GM19328 (cell line): ENCODE results near the gene MBNL2.

Source experiments
- ATAC-seq: cut with Tn5 transposase; IDR thresholded peaks from one replicate; pipeline ENCODE4 v1.9.1; 2021; ENCODE audit warnings: mild to moderate bottlenecking, moderate library complexity; ENCODE audit not compliant: unreplicated experiment

The MBNL2 gene

GRCh38 chr13:97401421-97401820 lies 179.3 kb downstream of the MBNL2 start:
- ATAC-seq: no peak

DNA sequence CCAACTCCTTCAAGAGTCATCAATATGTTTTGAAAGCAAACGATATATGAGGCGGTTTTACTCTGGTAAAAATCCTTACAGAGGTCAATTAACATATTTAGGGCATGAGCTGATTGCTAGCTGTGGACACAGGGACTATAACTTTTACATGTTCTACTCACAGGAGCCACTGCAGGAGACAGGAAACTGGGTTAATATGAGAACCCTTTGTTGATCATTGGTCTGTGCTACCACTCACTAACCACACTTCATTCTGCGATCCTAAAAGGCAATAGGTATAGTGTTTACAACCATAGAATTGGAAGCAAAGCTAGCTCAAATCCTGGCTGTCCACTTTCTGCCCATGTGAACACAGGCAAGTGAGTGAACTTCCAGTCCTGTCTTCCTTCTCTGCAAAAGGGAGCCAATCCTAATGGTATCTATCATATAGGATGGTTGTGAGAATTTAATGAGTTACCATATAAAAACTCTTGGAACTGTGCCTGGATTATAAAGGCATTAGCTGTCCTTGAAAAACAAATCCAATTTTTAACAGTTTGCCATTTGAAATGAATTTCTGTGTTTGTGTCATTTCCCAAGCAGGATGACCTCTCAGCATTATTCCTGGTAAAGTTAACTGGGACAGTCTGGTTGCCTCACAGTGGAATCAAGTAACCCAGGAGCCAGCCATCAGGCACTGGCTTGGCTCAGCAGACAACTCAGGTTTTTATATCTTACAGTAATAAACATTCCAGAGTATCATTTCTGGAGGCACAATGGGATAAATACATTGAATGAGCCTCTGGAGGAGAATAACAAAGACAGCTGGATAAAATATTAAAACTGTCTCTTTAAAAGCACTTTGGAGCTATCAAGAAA lies 182.0 kb downstream of the MBNL2 start:
- ATAC-seq: no peak

- no peak for ATAC-seq
These were observed 185.4 kb downstream of the MBNL2 start for GRCh38 chr13:97407540-97407939.

GRCh38 chr13:97408938-97409337 lies 186.8 kb downstream of the MBNL2 start:
- ATAC-seq: no peak

DNA sequence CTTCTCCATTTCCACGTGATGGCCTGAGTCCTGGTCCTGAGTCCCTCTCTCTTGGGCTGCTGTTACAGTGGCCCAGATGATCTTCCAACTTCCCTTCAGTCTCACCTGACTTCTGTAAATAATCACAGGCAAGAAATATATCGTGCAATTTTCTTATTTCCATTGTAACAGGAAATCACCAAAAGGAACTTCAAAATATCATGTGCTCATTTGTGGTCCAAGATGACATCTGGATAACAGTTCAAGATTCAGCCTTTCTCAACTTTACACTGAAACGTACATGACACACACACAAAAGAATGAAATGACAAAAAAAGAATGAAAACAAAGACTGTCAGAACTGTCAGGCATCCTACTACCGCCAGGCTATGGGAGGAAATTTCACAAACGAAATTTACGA lies 189.9 kb downstream of the MBNL2 start:
- ATAC-seq: no peak

DNA sequence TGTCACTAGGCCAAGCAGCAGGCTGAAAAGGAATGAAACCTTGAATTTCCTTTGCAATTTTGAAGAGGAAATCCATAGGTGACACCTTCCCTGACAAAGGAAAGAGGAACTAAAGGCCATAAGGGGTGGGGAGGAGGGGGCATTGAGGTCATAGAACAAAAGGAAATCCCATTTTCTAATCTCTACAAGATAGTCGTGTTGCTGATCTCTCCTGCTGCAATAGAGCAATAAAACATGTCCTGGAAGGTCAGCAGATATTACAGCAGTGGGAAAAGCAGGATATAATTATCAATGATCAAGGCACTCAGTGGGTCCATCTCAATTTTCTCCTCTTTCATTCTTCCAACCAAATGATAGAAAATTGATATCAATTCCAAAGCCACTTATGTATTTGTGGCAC lies 191.6 kb downstream of the MBNL2 start:
- no peak for ATAC-seq

GRCh38 chr13:97414392-97414791 lies 192.3 kb downstream of the MBNL2 start:
- ATAC-seq: no peak

DNA sequence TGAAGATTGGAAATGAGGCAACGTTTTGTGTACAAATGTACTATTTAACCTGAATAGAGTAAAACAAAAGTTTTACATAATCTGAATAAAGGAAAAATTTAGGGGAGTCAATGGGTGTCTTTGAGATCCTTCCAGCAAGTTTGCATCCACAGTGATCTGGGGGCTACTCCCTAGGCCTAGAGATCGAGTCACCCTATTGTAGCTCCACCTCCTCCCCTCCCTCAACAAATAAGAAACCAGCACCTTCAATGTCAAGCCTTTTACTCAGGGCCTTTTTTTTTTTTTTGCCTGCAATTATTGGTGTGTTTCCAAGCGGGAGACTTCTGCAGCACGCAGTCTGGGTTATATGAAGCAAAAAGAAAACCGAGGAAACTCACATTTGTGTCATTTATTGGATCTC lies 195.6 kb downstream of the MBNL2 start:
- no peak for ATAC-seq

GRCh38 chr13:97422118-97423054 lies 200.3 kb downstream of the MBNL2 start:
- ATAC-seq: no peak

DNA sequence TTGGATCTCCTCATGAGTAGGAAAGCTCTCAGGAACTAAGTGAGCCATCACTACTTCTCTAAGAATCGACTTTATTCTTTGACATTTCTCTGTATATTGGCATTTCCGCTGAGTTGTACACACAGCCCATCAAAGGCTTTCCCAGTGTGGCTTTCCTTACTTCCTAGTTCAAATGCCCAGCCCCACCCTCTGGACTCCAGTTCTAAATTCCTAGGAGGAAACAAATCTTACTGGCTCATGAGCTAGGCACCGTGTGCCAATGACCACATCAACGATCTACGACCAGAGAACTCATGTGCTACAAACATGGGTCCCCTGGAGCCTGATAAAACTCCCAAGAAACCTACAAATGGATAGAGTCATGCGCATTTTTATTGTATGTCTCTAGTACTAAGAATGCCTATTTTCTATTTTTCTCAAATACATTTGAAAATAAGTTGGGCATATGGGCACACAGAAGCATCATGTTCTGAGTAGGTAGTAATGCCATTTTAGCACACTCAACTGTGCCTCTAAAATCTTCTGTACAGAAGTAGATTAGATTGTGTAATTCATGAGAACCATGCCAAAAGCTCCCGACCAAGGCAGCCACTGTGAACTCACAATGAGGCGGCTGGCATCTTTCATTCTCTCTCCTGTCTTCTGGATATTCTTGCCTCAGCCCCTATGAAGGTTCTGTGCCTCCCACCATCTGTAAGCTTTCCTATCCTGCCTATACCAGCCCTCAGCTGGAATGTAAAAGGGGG lies 201.3 kb downstream of the MBNL2 start:
- no peak for ATAC-seq

DNA sequence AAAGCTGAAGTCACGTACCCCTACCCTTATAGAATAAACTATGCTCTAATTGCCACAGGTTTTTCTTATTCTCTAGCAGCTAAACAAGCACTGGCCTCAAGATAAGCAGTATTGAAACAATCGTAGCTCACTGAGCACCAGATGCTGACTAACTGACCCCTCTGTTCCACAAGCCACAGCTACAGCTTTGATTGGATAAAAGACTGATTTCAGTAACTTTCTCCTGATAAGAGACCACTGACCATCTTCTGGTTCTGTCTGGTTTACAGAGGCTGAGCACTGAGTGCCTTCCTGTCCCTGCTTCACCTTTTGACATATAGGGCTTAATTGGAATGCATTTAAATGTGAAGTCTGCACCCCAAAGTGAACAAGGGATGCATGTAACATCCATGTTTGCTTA lies 203.5 kb downstream of the MBNL2 start:
- ATAC-seq: no peak

- ATAC-seq: no peak
These were observed 204.6 kb downstream of the MBNL2 start for GRCh38 chr13:97426695-97427094.

DNA sequence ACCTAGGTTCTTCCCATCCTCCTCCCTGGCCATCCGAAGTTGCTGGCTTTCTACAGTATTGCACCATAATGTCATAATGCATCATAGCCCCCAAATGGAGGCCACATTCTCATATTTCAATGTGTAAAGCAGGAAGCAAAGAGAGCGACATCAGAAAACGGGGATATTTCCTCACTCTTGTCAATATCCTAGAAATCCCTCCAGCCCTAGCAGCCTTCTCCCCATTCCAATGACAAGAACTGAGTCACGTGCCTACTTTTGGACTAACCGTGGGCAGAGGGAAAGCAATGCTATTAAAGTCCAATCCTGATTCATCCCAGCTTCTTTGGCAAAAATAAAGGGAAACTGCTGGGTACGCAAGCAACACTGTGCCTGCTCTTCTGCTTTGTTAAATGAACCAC lies 207.5 kb downstream of the MBNL2 start:
- no peak for ATAC-seq

- ATAC-seq: no peak
These were observed 208.2 kb downstream of the MBNL2 start for GRCh38 chr13:97430296-97430695.

GRCh38 chr13:97431171-97431764 lies 209.1 kb downstream of the MBNL2 start:
- ATAC-seq: no peak

DNA sequence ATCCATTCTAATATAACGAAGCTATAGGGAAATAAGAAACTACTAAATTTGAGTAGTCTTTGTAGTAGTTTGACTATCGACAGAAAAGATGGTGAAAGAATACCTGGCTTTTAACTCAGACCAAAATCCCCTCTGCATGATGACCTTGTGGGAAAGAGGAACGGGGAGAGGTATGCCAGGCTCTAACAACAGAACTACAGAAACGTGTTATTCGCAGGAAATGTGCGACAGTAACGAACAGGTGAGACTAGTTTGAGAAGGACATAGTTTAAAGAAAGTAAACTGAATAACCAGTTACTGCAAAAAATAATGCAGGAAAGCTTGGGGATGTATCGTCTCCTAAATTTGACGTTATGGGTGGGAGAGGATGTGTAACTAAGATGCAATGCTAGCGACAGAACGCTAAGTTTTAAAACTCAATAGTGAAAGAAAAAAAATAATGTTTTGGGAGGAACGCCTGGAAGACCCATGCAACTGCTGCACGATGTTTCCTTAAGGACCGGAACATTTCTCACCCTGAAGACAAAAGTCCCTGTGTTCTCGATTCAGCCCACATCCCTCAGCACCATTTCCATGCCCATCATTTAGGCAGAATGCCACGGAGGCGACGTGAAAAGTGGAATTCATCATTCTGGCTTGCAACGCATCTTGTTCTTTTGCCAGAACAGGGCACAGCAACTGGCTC lies 210.2 kb downstream of the MBNL2 start:
- no peak for ATAC-seq

DNA sequence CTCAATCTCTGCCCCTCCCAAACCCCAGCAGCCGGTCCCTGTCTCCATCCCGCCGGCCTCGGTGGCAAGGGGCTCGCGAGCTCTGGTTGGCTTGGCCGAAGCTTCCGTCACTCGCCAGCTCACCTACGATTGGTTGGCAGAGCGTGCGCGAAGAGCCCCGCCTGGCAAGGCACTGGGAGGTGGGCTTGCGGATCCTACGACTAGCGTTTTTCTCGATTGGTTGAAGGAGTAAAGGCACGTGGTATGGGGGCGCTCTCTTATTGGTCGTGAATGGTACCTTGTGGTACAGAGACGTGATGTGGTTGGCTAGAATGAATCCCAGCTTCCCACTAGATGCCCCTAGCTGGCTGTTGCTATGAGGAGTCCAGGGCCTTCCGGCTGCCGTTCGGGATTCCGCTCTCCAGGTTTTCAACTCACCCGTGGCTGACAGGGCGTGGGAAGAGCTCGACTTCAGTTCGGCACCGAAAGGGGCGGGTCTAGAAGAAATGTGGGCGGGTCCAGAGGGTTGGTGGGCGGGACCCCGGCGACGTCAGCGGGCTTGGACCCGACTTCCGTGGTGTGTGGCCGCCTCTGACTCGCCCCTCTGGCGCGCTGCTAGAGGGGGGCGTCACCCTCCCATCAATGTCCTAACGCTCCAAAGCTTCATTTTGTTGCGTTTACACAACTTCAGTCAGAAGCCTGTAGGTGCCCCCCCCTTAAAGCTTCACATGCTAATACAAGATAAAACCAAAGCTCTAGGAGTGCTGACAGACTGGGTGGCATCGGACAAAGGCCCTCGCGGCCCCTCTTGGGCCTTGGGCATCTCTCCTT lies 211.0 kb downstream of the MBNL2 start:
- ATAC-seq: peak; percentile 79

GRCh38 chr13:97433727-97434396 lies 211.7 kb downstream of the MBNL2 start, which contains the start of gene RAP2A:
RAP2A (plus strand) TSS chr13:97434169; CDS start chr13:97434471, 302 bp downstream.
- ATAC-seq: peak; percentile 41
